A673 (cell line): Measurements from ENCODE around the gene FHIP1A.

Experiments used
- EZH2 ChIP-seq: fragments of 200-600 bp; sonication (generic); IDR thresholded peaks from 2 replicates; pipeline ENCODE4 v1.6.1; 2017; ENCODE audit warnings: borderline replicate concordance, low read depth, mild to moderate bottlenecking, mixed read lengths, antibody characterized with exemption, low read length; ENCODE audit not compliant: poor library complexity, severe bottlenecking
- TF ChIP-seq, protein P1 (sequence below): fragments of 300-800, 200-600 bp; sonication (generic); conservative IDR thresholded peaks from 2 replicates; pipeline ENCODE4 v1.5.1; 2017; ENCODE audit warnings: low read depth, mild to moderate bottlenecking, antibody characterized with exemption, low read length, moderate library complexity, mixed read lengths

DNA sequence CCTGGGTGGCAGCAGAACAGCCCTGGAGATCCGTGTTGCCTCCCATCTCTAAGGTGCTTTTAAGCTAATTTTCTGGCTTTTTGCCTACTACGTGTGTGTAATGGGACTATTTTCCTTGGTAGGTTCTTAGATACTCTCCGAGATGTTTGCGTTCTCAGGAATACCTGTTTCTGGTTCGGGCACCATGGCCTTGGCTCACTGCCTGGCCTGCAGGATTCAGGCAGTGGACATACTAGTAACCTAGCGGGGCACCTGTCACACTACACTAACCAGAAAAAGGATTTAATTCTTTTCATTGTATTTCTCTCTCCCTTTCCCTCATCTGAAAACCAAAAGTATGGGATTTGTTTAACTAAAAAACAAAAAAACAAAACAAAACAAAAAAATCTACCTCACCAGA, 29.2 kb downstream of the FHIP1A start:
- TF ChIP-seq, protein P1, sequence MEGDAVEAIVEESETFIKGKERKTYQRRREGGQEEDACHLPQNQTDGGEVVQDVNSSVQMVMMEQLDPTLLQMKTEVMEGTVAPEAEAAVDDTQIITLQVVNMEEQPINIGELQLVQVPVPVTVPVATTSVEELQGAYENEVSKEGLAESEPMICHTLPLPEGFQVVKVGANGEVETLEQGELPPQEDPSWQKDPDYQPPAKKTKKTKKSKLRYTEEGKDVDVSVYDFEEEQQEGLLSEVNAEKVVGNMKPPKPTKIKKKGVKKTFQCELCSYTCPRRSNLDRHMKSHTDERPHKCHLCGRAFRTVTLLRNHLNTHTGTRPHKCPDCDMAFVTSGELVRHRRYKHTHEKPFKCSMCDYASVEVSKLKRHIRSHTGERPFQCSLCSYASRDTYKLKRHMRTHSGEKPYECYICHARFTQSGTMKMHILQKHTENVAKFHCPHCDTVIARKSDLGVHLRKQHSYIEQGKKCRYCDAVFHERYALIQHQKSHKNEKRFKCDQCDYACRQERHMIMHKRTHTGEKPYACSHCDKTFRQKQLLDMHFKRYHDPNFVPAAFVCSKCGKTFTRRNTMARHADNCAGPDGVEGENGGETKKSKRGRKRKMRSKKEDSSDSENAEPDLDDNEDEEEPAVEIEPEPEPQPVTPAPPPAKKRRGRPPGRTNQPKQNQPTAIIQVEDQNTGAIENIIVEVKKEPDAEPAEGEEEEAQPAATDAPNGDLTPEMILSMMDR, result no peak
- TF ChIP-seq EZH2, result no peak
